ENCODE measurements around the gene ACAD11.

GRCh38 chr3:132539681-132540080, 119.9 kb downstream of the ACAD11 start:
- no peak for TF ChIP-seq YY1 (IDR thresholded peaks at IDR 0.05; ENCODE audit: insufficient read depth, insufficient read length)
- TF ChIP-seq SUZ12 (IDR thresholded peaks at IDR 0.05; ENCODE audit: extremely low read depth, insufficient read depth, insufficient read length) = no peak

All from NT2/D1 (cell line).